ENCODE data around the gene KCNK13. TPM values are rescaled to one million over a fixed set of nuclear protein-coding genes. Genes with fewer than 3 reads are reported as not detected.
A peak's percentile ranks its signal among the peaks of the same experiment; 100 is the strongest.
"Not testable (repeated sequence)": the region's sequence is repeated elsewhere in the genome, so short reads cannot be mapped to it uniquely, and the experiment has no call there.

Gene KCNK13
- total RNA-seq: 1.0 TPM

DNA sequence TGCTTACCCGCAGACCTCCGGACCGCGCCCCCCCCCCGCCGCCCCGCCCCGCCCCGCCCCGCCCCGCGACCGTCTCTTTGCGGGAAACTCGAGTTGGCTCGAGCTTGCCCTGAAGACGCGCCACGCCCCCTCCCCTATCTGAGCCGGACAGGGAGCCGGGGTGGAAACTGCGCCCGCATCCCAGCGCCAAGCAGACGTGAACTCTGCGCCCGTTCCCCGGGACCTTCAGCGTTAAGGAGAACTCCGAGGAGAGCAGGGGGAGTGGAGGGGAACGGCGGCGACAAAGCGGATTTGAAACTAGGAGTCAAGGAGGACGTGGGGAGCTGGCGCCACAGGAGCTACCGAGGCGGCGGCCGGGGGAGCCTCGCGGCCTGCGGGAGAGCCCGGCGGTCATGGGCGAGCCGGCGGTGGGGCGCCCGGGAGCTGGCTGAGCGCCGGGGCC, at the start of gene KCNK13:
KCNK13 (plus strand) TSS at position 310 of the 442 bp plus-strand sequence. CDS start 212 bp downstream, outside the sequence.
- DNase-seq: peak; percentile 22

DNA sequence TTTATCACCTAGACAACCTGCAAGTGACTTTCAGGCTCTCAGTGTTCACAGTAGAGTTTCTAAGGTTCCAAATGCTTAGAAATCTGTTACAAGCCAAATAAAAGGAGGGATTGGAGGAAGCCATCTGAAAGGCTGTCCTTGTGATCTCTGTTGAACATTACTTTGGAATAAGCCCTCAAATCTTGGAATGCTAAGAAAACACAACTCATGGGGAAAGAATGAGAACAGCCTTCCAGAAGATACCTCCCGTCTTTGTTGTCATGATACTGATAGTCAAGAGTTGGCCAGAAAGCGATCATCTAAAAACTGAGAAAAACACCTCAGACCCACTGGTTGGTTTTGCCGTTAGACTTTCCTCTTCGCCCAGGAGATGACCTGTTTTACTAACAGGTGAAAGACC, 44.4 kb upstream of the KCNK13 start:
- no peak for DNase-seq

DNA sequence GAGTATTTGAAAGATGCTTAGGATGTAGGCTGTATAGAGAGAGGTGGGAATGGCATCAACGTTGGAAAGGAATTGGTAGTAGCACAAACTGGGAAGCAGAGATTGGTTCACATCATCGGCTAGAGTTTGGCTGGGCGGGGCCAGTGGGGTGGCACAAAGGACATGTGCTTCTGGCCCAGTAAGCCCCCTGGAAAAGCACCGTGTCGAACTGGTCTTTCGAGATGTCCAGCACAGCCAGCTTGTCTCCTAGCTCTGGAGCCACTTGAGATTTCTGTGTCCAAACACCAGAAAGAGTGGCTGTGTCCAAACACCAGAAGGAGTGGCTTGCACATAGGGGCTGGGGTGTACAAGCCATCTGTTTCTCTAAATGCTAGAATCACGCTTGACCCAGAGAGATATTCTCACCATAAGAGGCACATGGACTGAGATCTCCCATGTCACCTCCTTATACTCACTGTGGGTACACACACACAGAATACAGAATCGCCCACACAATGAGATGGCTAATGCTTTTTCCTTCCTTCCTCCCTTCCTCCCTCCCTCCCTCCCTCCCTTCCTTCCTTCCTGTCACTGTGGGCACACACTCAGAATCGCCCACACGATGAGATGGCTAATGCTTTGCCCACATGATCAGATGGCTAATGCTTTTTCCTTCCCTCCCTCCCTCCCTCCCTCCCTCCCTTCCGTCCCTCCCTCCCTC, 41.8 kb upstream of the KCNK13 start:
- no peak for DNase-seq

DNA sequence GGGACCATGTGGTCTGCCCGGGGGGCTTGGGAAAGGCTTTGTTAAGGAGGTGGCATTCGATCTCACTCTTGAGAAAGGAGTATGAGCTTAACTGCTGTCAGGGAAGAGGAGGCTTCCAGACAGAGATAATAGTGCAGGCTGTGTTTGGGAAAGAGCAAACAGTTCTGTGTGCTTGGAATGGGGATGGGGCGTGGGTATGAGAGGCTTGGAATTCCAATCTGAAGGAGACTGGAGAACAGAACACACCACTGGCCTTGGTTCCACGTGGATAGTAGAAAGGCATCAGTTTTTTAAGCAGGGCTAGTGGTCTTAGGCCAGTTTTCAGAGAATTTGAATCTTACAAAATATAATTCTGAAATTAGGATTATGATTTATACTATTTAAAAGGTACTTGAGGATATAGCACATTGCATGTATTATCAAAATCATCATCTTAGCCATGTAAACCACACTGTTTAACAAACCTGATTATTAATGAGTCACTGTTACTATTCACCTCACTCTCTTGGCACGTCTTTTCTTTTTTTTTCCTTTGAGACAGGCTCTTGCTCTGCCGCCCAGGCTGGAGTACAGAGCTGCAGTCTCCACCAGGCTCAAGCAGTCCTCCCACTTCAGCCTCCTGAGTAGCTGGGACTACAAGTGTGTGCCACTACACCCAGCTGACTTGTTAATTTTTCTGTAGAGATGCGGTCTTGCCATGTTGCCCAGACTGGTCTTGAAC, 38.5 kb upstream of the KCNK13 start:
- DNase-seq: no peak

DNA sequence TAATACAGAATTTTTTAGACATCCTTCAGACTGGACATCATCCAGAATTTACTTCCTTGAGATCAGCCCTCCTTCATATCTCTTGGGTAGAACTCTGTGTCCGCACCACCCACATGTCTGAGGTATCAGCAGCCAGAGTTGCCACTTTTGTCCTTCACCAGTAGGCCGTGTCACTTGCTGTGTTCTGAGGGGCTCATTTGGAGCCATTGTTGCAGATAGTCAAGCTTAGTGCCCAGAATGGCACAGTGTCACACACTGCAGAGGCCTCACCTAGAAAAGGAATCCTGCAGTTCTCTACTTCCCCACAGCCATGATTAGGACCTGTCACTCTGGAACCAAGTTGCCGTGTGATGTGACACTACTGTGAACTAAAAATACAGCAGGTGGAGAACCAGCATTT, 36.9 kb upstream of the KCNK13 start:
- DNase-seq: no peak

DNA sequence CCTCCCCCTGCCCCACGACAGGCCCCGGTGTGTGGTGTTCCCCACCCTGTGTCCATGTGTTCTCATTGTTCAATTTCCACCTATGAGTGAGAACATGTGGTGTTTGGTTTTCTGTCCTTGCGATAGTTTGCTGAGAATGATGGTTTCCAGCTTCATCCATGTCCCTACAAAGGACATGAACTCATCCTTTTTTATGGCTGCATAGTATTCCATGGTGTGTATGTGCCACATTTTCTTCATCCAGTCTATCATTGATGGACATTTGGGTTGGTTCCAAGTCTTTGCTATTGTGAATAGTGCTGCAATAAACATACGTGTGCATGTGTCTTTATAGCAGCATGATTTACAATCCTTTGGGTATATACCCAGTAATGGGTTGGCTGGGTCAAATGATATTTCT, 35.2 kb upstream of the KCNK13 start:
- not testable (repeated sequence) for DNase-seq

DNA sequence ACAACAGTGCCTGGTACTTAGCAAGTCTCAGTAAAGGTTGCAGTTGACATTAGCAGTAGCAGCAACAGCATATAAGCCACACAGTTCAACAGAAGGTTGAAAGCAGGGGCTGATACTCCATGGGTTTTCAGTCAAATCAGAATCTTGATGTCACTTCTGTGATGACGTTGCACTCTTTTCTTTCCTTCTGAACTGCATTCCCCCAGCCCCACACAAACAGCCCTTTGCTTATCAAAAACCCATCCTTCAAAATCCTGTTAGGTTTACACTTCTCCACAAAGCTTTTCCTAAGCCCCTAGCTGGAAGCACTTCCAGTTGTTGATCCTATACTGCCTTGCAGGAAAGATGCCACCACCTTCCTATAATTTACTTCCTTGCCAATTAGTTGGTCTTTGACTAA, 34.0 kb upstream of the KCNK13 start:
- no peak for DNase-seq

DNA sequence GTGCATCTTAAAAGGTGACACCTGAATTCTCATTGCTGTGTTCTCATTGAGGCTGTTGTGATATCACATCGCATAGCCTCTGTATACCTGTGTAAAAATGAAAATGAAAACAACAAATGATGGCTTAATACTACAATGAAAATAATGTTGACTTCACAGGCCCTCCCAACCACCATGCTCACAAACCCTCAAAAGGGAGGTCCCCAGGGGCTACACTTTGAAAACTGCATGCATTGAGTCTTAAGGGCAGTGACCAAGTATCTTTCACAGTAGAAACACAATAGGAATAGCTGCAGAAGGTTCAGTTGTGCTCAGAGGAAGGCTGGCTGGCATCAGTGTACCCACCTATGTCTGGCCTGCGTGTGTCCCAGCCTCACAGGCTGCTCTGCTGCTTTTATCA, 27.6 kb upstream of the KCNK13 start:
- DNase-seq: no peak

DNA sequence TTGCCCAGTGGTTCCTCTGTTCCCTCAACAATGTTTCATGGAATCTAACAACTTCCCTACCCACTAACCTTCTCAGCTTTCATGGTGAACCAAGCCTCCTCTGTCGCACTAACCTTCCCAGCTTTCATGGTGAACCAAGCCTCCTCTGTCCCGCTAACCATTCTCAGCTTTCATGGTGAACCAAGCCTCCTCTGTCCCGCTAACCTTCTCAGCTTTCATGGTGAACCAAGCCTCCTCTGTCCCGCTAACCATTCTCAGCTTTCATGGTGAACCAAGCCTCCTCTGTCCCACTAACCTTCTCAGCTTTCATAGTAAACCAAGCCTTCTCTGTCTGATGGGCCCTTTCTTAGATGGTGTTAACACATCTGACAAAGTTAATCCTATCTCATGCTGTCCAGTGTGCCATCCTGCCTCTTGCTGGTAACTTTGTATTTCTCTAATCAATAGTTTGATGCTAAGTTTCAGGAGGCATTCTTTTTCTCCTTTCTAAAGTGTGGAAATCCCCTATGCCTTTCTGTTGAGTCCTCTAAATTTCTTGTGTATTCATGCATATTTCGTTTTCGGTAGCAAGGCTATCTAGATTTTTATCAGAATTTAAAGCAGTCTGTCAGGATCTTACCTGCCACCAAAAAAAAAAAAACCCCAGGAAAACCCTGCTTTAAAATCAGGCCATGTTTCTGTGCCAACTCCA, 26.8 kb upstream of the KCNK13 start:
- DNase-seq: no peak

DNA sequence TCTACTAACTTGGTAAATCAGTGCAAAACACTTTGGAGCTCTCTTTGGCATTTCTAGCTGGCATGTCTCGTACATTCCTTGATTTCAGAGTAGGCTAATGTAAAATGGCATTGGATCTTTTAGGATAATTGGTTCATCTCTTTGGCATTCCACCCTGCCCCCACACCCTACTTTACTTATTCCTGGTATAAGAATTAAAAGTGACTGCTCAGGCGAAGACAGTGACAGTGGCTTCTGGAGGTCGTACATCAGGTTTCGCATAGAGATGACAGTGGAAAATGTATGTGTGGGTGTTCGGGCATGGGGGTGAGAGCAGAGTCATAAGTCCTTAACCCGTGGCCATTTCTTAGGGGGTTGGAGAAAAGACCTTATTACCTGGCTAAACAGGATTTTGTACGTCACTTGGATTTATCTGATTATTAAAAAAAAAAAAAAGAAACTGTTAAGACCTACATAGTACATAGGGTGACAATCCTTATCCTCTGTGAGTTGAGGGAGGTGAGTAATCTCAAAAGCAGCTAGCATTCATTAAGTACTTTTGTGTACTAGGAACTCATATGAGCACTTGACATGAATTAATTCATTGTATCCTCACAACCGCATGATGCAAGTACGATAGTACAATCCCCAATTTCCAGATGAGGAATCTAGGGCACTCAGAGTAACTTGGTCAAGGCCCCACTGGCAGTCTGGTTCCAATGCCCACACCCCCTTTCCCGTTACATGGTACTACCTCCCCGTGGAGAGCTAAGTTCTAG, 22.4 kb upstream of the KCNK13 start:
- DNase-seq: no peak

DNA sequence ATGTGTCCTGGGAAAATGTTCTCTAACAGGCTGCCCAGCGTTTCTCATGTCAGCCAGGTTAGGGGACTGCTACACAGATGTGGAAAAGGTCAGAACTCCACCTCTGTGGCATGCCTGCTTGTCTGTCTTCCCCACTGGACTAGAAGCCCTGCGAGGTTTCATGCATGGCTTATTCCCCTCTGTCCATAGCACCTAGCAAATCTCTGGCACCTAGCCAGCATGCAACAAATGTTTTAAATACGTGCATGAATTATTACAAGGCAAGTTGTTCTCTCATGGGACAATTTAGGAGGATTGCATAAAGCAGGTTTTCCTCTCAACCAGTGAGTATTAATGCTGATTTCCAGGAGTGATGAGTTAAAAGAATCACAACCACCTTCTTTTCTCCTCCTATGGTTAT, 21.4 kb upstream of the KCNK13 start:
- DNase-seq: peak; percentile 25

DNA sequence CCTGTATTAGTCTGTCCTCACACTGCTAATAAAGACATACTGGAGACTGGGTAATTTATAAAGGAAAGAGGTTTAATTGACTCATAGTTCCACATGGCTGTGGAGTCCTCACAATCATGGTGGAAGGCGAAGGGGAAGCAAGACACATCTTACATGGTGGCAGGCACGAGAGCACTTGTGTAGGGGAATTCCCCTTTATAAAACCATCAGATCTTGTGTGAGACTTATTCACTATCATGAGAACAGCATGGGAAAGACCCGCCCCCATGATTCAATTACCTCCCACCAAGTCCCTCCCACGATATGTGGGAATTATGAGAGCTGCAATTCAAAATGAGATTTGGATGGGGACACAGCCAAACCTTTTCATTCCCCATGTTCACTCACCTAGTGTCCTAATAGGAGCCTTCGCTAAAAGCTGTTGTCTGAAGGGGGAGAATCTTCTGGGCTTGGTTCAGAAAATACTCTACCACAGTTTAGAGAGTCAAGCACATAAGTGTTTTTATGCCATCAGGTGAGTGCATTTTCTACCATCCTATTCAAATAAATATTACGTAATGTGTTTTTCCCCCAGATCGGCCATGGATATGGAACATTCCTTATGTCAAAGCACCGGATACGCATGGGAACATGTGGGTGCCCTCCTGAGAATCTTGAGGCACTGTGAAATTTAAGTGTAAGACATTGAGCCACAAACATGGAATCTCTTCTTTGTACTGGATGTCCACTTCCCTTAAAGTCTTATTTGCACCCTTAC, 19.1 kb upstream of the KCNK13 start:
- no peak for DNase-seq

DNA sequence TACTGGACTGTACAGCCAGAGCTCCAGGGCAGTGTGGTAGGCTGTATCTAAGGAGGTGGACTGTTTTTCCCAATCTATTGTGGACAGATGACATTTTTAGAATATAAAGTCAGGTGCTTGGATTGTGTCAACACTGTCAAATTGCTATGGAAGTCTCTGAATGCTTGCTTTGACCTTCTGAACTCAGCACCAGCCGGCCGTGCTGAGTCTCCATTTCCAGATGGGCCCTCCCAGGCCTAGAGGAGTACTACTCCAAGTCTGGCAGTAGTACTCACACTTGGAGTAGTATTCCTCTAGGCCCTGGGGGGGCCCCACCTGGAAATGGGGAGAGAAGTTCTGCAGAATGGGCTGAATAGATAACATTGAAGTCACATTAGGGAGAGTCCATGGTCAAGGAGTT, 16.2 kb upstream of the KCNK13 start:
- no peak for DNase-seq

DNA sequence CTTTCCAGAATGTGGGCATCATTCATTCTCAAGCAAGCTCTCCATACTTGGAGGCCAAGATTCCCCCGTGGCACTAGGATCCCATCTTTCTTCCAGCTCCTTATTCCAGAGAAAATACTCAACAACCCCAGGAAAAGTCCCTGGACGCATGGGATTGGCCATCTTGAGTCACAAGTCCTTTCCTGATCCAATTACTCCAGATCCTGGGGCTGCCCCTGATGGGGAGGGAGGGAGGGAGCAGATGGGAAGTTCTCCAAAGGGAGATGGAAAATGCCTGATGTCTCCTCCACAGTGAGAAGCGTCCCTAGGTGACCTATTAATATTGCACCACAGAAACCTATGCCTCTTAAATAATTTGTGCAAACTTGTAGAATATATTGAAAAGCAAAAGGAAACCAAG, 12.4 kb upstream of the KCNK13 start:
- no peak for DNase-seq

DNA sequence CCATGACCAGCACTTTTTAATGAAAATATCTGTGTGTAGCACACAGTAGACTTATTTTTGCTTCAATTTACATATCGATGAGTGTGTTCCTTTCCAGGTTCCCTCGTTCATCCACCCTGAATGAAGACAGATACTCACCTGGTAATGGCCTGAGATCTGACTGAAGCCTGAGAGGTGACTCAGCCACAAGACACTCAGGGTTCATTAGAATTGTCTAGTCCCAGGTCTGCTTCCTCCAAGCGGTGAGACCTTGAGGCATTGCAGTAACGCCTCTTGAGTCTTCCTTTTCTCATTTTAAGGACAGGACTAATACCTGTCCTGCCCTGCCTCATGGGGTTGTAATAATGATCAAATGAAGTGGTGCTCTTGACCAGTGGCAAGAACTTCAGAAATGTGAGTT, 11.5 kb upstream of the KCNK13 start:
- no peak for DNase-seq

DNA sequence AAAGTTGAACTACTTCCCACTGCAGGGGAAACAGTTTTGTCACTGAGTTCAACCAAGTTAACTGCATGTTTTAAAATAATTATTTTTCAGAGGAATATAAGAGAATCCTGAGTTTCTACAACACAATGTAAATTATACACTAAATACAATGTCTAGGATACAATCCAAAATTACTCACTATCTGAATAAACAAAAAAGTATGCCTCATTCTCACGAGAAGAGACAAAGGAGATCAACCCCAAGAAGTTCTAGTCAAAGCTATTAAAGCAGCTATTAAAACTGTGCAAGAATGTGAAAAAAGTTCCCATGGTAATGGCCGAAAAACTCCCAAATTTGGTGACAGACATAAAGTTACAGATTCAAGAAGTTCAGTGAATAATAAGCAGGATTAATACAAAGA, 8.8 kb upstream of the KCNK13 start:
- DNase-seq: no peak

DNA sequence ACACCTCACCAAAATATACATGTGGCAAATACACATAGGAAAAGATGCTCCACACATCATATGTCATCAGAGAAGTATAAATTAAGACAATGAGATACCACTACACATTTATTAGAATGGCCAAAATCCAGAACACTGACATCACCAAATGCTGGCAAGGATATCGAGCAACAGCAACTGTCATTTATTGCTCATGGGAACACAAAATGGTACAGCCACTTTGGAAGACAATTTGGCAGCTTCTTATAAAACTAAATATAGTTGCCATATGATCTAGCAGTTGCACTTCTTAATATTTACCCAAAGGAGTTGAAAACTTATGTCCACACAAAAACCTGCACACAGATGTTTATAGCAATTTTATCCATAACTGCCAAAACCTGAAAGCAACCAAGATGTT, 7.0 kb upstream of the KCNK13 start:
- no peak for DNase-seq

DNA sequence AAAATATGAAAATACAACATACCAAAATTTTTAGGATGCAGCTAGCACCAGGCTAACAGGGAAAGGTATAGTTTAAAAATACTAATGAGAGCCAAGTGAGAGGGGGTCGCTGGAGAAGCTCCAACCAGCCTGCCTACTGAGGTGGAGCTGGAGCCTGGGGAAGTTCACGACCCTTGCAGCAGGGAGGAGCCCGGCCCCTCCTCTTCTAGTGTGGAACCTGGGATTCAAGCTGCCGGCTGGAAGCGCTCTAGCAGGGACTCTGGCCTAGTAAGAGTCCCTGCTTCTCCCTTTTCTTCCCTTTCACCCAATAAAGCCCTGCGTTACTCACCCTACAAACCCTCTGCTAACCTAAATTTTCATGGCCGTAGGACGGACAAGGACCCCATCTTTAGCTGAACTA, 5.0 kb upstream of the KCNK13 start:
- no peak for DNase-seq

DNA sequence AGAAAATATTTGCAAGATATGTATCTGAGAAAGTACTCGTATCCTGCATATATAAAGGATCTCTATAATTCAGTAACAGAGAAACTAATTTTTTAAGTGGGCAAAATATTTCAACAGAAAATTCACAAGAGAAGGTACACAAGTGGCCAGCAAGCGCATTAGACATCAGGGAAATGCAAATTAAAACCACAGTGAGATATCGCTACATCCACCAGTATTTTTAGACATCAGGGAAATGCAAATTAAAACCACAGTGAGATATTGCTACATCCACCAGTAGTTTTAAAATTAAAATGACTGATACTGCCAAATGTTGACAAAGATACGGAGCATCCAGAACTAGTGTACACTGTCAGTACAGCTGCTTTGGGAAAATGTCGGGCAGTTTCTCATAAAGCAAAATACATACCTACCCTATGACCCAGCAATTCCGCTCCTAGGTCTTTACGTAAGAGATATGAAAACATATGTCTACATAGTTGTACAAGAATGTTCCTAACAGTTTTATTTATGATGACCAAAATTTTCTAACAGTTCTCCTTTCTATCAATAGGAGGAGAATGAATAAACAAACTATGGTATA, 2.8 kb upstream of the KCNK13 start:
- DNase-seq: no peak

DNA sequence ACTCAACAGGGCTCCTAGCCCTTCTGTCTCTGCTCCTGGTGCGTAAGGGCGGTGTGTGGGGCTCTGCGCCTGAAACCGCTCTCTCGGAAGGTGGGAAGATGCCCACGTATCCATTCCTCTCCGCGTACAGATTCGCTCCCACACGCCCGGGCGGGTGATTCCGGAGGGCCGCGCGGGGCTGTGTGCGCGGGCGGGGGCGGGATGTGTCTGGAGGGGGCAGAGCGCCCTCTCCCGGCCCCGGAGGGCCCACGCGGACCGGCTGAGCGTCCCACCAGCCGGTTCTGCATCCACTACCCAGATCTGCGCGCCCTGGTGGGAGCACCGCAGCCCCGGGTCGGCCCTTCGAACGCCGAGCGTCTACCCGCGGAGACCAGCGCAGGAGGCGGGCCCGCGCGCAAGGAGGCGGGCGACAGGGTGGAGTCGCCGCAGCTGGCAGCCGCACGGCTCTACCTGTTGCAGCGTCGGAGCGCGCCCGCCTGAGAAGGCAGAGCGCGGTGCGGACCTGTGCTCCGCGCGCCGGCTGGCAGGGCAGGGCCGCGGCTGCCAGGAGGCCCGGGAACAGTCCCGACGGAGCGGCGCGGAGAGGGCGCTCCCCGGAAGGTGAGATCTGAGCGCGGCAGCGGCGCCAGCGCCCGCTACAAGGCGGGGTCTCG, 1.4 kb upstream of the KCNK13 start:
- peak; percentile 65 for DNase-seq

Measured in tongue (tissue), 2 donors.